ENCODE data around the gene PBX2. TPM values are rescaled to one million over a fixed set of nuclear protein-coding genes. Genes with fewer than 3 reads are reported as not detected.
"Not testable (repeated sequence)": the region's sequence is repeated elsewhere in the genome, so short reads cannot be mapped to it uniquely, and the experiment has no call there.

Gene PBX2
- total RNA-seq, 1 donor: 35.4 TPM

GRCh38 chr6:32195902-32196681 is 6.1 kb upstream of the PBX2 start:
- no peak for TF ChIP-seq CTCF (IDR thresholded peaks at IDR 0.05; ENCODE audit: insufficient read depth, low read depth, low read length)
- peak; percentile 87 for DNase-seq (ENCODE audit: low read depth)
- H3K4me3 ChIP-seq (ENCODE audit: low read depth, low read length): peak overlapping the region; percentile 96

- peak; percentile 100 for DNase-seq (ENCODE audit: low read depth)
- peak; percentile 53 for TF ChIP-seq CTCF (IDR thresholded peaks at IDR 0.05; ENCODE audit: insufficient read depth, low read depth, low read length)
- H3K4me3 ChIP-seq (ENCODE audit: low read depth, low read length): peak overlapping the region; percentile 96
Observed at GRCh38 chr6:32195652-32195901, 5.6 kb upstream of the PBX2 start.

GRCh38 chr6:32194825-32195651 is 5.0 kb upstream of the PBX2 start:
- peak; percentile 70 for DNase-seq (ENCODE audit: low read depth)
- TF ChIP-seq CTCF (IDR thresholded peaks at IDR 0.05; ENCODE audit: insufficient read depth, low read depth, low read length): peak; percentile 59
- H3K4me3 ChIP-seq (ENCODE audit: low read depth, low read length): peak overlapping the region; percentile 61

GRCh38 chr6:32194388-32194787 is 4.4 kb upstream of the PBX2 start:
- TF ChIP-seq CTCF (IDR thresholded peaks at IDR 0.05; ENCODE audit: insufficient read depth, low read depth, low read length): no peak
- DNase-seq (ENCODE audit: low read depth): no peak
- H3K4me3 ChIP-seq (ENCODE audit: low read depth, low read length): no peak overlapping the region

GRCh38 chr6:32193096-32193495 is 3.1 kb upstream of the PBX2 start:
- peak overlapping the region; percentile 48 for H3K4me3 ChIP-seq (ENCODE audit: low read depth, low read length)
- not testable (repeated sequence) for DNase-seq (ENCODE audit: low read depth)

GRCh38 chr6:32192608-32193039 is 2.6 kb upstream of the PBX2 start, which contains the start of gene GPSM3:
Gene GPSM3, minus strand, starts transcription at chr6:32192643. Its CDS starts 130 bp downstream, at chr6:32192513.
- peak; percentile 63 for DNase-seq (ENCODE audit: low read depth)
- peak within 1 kb of the TSS; percentile 48 for H3K4me3 ChIP-seq (ENCODE audit: low read depth, low read length)
- TF ChIP-seq CTCF (IDR thresholded peaks at IDR 0.05; ENCODE audit: insufficient read depth, low read depth, low read length): no peak
